ENCODE results near the gene PPP2R3A. TPM values are rescaled to one million over a fixed set of nuclear protein-coding genes. Genes with fewer than 3 reads are reported as not detected.

Gene PPP2R3A
- total RNA-seq, 3 donors from 2014 or later (not counting 1 experiment from before 2014, with no cell fraction given) = 0.35 to 0.43 (median 0.40) TPM

DNA sequence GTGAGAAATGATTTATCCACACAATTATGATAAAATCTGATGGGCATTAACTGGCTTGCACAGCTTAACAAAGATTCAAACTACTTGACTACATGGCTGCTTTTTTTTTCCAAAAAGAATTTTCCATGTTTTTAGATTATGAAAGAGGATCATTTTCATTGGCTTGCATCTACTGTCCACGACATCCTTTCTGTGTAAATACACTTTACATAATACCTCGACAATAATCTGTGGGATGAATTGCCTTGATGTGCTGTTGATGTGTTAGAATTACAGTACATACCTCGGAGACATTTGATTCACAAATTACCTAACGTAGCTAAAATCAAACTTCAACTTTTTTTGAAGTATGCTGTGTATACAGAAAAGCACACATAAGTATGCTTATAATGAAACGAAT lies 104.4 kb downstream of the PPP2R3A start:
- no peak overlapping the region for H3K27ac ChIP-seq (ENCODE audit: low read length)
- H3K27me3 Mint-ChIP-seq (ENCODE audit: low read depth in 2 of 2) = peaks cover 3 to 10% of the 10 kb centered on the region in 2 donors
- H3K36me3 Mint-ChIP-seq = no peaks in the 10 kb centered on the region
- intact Hi-C loops (cut with micrococcal nuclease) = loop anchor here (10.0 kb wide), 2 partner anchors 125 to 1875 kb away; partner anchors contain the start of gene MSL2
- no peak for ATAC-seq
- no peaks in the 10 kb centered on the region for H3K9me3 Mint-ChIP-seq
- H3K4me1 ChIP-seq (ENCODE audit: control insufficient read depth, insufficient read depth, low read length) = no peaks in the 10 kb centered on the region
- no peak overlapping the region for H3K4me3 ChIP-seq (ENCODE audit: low read length)
- H3K9me3 ChIP-seq (ENCODE audit: control insufficient read depth, insufficient read depth, low read length) = no peaks in the 10 kb centered on the region
- TF ChIP-seq, protein P1, sequence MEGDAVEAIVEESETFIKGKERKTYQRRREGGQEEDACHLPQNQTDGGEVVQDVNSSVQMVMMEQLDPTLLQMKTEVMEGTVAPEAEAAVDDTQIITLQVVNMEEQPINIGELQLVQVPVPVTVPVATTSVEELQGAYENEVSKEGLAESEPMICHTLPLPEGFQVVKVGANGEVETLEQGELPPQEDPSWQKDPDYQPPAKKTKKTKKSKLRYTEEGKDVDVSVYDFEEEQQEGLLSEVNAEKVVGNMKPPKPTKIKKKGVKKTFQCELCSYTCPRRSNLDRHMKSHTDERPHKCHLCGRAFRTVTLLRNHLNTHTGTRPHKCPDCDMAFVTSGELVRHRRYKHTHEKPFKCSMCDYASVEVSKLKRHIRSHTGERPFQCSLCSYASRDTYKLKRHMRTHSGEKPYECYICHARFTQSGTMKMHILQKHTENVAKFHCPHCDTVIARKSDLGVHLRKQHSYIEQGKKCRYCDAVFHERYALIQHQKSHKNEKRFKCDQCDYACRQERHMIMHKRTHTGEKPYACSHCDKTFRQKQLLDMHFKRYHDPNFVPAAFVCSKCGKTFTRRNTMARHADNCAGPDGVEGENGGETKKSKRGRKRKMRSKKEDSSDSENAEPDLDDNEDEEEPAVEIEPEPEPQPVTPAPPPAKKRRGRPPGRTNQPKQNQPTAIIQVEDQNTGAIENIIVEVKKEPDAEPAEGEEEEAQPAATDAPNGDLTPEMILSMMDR (IDR thresholded peaks at IDR 0.05) = no peak
- H3K4me3 Mint-ChIP-seq = no peak overlapping the region
- H3K36me3 ChIP-seq (ENCODE audit: control insufficient read depth, insufficient read depth, low read length) = no peaks in the 10 kb centered on the region
- no peak for DNase-seq
- peaks cover 0 to 4% of the 10 kb centered on the region in 2 donors for H3K4me1 Mint-ChIP-seq
- no peaks in the 10 kb centered on the region for H3K27me3 ChIP-seq (ENCODE audit: control insufficient read depth, insufficient read depth, low read length)
- no CpG with 5 or more reads among the region's 5 CpGs for WGBS (ENCODE audit: insufficient coverage)
- H3K27ac Mint-ChIP-seq = no peak overlapping the region

DNA sequence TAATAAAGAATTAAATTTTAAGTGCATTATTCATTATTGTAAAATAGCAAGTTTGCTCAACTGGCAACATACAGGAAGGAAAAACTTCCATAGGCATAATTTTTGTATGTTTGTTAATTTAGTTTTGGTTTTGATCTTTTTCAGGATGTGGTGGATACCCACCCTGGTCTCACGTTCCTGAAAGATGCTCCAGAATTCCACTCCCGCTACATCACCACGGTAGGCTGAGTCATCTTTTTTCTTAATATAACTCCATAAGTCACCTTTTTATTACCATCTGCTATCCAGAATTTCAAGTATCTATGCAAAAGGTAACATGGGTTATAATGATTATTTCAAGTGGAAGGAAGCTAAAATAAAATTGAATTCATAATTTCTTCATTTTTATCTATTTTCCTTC lies 104.8 kb downstream of the PPP2R3A start:
- Histone ChIP-seq H3K27me3 (ENCODE audit: control insufficient read depth, insufficient read depth, low read length) (no peaks in the 10 kb centered on the region), H3K9me3 (ENCODE audit: control insufficient read depth, insufficient read depth, low read length) (no peaks in the 10 kb centered on the region), H3K4me1 (ENCODE audit: control insufficient read depth, insufficient read depth, low read length) (no peaks in the 10 kb centered on the region), H3K4me3 (ENCODE audit: low read length) (no peak overlapping the region), H3K27ac (ENCODE audit: low read length) (no peak overlapping the region), H3K36me3 (ENCODE audit: control insufficient read depth, insufficient read depth, low read length) (no peaks in the 10 kb centered on the region)
- H3K27ac Mint-ChIP-seq = no peak overlapping the region
- H3K4me3 Mint-ChIP-seq = no peak overlapping the region
- intact Hi-C loops (cut with micrococcal nuclease) = loop anchor here (10.0 kb wide), 2 partner anchors 124 to 1874 kb away; partner anchors contain the start of gene MSL2
- TF ChIP-seq, protein P1 (IDR thresholded peaks at IDR 0.05) = no peak
- H3K9me3 Mint-ChIP-seq = no peaks in the 10 kb centered on the region
- no CpG with 5 or more reads among the region's 3 CpGs for WGBS (ENCODE audit: insufficient coverage)
- H3K4me1 Mint-ChIP-seq = peaks cover 0 to 6% of the 10 kb centered on the region in 2 donors
- no peak for DNase-seq
- no peaks in the 10 kb centered on the region for H3K36me3 Mint-ChIP-seq
- peaks cover 3 to 10% of the 10 kb centered on the region in 2 donors for H3K27me3 Mint-ChIP-seq (ENCODE audit: low read depth in 2 of 2)
- ATAC-seq = no peak

DNA sequence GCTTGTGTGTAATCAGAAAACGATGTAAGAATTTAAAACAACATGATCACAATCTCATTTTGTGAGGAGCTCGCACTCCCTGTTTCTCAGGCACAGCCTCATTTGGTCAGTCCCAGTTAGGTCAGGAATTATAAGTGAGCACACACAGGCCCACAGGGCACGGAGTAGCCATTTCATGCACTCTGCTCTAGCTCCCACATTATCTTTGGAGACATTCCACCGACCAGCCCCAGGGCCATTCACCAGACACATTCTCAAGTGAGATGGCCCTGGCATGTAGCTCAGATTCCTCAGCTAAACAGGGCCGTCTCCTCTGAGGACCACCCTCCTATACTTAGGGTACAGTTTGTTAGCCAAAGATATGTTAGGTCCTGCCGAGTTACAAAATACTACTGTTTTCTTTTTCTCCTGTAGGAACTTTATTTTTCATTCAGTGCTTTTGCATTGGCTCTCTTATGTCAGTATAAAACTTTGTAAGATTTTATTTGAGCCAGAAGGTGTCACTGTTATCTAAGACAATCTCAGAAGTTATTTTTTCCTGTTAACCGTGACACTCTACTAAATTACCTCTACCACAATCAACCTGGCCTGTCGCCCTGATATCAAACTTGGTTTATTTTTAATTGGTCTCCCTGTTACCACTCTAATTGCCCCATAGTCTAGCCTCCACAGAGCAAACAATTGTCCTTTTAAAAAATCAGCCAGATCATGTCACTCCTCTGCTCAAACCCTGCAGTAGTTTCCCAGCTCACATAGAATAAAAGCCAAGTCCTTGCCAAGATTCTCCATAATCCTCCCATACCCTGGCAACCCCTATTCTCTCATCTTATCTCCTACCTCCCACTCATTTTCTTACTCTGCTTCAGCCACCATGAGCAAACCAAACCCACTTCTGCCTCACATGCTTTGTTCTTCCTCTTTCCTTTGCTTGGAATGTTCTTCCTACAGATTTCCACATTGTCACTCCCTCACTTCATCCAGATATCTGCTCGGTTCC lies 105.7 kb downstream of the PPP2R3A start:
- no peaks in the 10 kb centered on the region for H3K36me3 ChIP-seq (ENCODE audit: control insufficient read depth, insufficient read depth, low read length)
- H3K27ac Mint-ChIP-seq = no peak overlapping the region
- H3K4me1 Mint-ChIP-seq = peaks cover 0 to 8% of the 10 kb centered on the region in 2 donors
- H3K27me3 Mint-ChIP-seq (ENCODE audit: low read depth in 2 of 2) = peaks cover 3 to 10% of the 10 kb centered on the region in 2 donors
- no peak overlapping the region for H3K4me3 ChIP-seq (ENCODE audit: low read length)
- no peaks in the 10 kb centered on the region for H3K27me3 ChIP-seq (ENCODE audit: control insufficient read depth, insufficient read depth, low read length)
- H3K9me3 ChIP-seq (ENCODE audit: control insufficient read depth, insufficient read depth, low read length) = no peaks in the 10 kb centered on the region
- intact Hi-C loops (cut with micrococcal nuclease) = loop anchor here (10.0 kb wide), 2 partner anchors 124 to 1874 kb away; partner anchors contain the start of gene MSL2
- H3K27ac ChIP-seq (ENCODE audit: low read length) = no peak overlapping the region
- H3K36me3 Mint-ChIP-seq = no peaks in the 10 kb centered on the region
- ATAC-seq (no peak), DNase-seq (peak in 1 of 2 donors; percentile 21)
- H3K4me1 ChIP-seq (ENCODE audit: control insufficient read depth, insufficient read depth, low read length) = no peaks in the 10 kb centered on the region
- no peaks in the 10 kb centered on the region for H3K9me3 Mint-ChIP-seq
- TF ChIP-seq, protein P1 (IDR thresholded peaks at IDR 0.05) = no peak
- 43% methylated on average over 9 of the region's 9 CpGs for WGBS (ENCODE audit: insufficient coverage)
- H3K4me3 Mint-ChIP-seq = no peak overlapping the region
